Fibroblast of peridontal ligament (primary cell): ENCODE measurements around the gene PROSER2.
"Not testable (repeated sequence)": the region's sequence is repeated elsewhere in the genome, so short reads cannot be mapped to it uniquely, and the experiment has no call there.

Source experiments
- DNase-seq: peaks from one replicate; pipeline ENCODE4 v3.0.0-alpha.2; 2010; ENCODE audit errors: extremely low read depth

Gene PROSER2

DNA sequence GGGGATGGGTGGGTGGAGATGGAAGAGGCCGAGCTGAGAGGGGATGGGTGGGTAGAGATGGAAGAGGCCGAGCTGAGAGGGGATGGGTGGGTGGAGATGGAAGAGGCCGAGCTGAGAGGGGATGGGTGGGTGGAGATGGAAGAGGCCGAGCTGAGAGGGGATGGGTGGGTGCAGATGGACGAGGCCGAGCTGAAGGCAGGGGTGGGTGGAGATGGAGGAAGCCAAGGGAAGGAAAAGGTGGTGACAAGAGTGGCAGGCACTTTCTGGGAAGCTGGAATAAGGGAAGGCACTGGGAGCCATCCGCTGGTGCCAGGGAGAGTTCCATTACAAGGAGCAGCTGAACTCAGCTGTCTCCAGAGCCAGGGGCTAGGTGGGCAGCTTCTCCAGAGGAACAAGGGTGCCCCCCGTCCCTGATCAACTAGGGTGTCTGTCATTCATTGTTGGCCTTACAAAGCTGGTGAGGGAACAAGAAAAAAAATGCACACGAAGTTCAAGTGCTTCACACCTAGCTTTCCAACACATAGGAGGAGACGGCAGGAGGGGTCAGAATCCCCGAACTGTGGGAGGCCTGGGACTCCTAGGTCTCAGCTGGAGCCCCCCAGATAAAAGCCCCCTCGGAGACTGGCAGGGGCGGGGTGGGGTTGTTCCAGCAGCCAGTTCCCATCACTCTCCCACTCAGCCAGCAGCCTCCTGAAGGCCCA is 62.4 kb downstream of the PROSER2 start:
- no peak for DNase-seq

DNA sequence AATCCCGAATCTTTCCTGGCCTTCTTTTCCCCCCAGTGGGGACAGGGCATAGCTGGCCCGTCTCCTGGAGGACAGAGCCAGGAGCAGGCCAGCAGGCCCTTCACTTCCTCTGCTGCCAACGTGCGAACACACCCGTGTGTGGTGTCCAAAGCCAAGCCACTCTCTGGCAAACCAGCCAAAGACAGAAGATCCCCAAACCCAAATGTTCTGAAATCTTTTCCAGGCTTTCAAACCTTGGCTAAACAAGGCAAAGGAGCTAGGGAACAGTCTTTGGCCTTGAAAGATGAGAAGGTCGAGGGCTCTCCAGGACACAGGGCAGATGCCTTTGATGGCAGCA is 63.0 kb downstream of the PROSER2 start:
- no peak for DNase-seq

DNA sequence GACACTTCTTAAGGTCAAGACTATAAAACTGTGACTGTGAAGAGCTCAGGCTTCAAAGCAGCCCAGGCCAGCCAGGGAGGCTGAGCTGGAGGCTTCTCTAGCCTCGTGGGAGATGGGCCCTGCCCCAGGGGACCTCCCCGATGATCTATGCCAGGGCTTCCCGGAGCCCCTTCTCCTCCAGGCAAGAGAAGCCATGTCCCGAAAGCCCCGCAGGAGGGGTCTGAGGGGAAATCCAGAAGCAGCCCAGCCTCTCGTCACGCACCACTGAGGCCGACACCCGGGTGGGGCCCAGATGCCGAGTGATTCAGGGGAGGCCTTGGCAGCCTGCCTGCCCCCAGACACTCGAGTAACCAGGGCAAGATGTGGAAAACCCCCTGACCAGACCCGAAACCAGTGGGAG is 63.7 kb downstream of the PROSER2 start:
- no peak for DNase-seq

DNA sequence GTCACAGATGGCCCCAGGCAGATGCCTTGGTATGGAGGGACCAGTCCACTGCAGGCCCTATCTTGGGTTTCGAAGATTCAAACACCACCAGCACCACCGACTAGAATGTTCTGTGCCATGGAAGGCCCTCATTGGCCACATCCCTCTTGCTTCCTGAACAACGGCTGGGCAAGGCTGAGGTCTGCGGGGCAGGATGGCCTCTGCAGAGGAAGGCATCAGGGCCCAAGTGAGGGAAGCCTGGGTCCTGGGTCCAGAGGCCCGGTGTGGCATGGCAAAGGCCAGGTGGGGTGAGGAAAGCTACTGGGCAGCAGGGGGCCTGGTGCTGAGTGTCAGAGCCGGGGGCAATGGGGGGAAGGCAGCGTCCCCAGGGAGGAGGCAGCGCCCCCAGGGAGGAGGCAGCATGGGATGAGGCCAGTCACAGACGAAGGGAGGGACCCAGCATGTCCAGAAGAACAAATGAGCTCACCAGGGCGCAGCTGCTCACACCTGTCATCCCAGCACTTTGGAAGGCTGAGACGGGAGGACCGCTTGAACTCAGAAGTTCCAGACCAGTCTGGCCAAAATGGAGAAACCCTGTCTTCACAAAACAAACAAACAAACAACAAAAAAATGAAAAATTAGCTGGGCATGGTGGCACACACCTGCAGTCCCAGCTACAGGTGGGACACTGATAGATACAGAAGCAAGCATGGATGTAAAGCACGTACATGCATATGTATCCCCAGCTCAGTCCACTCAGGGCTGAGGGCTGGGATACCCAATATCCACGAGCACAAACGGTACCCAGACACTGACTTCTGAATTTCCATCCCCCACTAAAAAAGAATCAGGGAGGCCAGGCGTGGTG is 64.4 kb downstream of the PROSER2 start:
- DNase-seq, result no peak

DNA sequence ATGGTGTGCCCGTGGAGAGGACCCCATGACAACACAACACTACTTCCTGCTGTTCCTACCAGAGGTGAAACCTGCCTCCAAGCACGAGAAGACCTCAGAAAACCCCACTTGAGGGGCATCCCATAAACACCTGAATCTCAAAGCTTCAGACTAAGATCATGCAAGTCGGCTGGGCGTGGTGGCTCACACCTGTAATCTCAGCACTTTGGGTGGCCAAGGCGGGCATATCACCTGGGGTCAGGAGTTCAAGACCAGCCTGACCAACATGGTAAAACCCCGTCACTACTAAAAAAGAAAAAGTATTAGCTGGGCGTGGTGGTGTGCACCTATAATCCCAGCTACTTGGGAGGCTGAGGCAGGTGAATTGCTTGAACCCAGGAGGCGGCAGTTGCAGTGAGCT is 66.1 kb downstream of the PROSER2 start:
- DNase-seq, result not testable (repeated sequence)

DNA sequence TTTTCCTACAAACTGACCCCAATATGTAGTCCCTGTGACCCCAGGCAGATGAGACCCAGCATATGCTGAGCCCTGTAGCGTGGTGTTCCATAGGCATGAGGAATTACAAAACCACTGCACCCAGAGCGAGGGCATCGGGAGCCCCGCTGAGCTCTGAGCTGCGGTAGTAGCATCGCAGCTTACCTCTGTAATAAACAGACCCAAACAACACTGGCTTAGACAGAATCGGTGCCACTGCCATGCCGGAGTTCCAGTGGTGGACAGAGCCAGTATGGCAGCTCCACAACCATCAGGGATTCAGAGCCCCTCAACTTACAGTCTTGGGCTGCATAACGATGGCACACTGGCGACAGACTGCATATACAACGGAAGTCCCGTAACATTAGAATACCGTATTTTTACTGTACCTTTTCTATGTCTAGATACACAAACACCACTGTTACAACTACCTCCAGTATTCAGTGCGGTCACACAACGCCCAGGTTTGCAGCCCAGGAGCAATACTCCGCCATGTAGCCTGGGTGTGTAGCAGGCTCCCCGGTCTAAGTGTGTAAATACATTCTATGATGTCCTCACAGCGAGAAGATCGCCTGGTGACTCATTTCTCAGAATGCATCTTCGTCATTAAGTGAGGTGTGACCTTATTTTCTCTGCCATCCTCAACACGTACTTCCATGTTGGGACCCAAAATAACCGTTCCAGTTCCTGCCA is 68.8 kb downstream of the PROSER2 start:
- DNase-seq, result no peak

DNA sequence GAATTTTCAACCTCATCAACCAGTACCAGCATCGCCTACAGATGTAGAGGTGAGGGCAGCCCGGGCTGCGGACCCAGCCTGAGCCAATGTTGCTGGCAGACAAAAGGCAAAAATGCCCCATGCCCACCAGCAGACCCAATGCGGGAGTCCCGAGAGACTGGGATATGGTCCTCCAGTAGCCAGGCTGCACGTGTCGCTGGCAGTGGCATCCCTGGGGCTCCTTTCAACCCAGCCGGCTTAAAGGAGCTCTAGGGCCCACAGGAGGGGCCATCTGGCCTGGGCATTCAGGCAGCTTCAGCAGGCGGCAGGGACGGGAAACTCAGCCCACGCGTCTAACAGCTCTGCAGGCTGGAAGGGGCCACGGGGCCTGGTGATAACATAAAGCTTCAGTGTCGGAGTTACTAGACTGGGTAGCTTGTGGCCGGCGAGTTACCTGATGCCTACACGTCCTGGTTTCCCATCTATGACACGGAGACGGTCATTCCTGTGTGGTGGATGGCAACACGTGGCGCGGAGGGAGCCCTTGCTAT is 70.7 kb downstream of the PROSER2 start:
- DNase-seq, result no peak

DNA sequence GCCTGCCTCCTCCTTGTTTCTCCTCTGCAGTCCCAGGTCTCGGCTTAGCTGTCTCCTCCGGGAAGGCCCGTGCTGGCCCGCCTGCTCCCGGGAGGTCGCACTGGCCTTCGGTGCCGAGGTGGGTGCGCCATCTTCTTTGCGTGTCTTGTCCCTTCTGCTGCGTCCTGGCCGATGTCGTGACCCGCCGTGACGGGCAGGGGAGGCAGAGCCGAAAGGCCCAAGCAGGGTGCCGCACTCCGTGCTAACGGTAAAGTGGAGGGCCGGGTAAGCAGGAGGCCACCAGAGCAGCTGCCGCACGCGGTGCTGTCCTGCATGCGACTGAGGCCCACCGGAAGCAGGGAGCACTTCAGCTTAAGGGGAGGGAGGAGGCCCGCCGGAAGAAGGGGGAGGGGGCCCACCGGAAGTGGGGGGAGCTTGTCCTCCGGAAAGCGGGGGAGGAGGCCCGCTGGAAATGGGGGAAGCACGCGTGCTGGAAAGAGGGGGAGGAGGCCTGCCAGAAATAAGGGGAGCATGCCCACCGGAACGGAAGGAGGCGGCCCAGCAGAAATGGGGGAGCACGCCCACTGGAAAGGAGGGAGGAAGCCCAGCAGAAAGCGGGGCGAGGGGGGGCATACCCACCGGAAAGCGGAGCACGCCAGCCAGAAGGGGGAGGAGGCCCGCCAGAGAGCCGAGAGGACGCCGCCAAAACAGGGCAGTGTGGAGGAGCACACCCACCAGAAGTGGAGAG is 71.4 kb downstream of the PROSER2 start:
- DNase-seq, result no peak

DNA sequence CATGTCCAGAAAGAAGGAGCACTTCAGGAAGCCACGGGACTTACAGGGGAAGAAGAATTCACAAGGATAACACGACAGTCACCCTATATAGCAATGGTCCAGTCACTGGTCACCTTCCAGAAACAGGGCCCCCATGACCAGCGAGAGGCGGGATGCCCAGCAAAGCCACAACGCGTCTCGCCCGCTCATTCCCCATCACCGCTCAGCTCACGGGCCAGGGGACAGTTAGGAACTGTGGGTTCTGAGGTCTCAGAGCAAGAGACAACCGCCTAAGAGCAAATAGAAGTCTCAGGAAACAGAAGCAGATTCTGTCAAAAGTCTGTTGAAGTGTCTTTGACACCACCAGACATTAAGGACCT is 71.9 kb downstream of the PROSER2 start:
- no peak for DNase-seq

DNA sequence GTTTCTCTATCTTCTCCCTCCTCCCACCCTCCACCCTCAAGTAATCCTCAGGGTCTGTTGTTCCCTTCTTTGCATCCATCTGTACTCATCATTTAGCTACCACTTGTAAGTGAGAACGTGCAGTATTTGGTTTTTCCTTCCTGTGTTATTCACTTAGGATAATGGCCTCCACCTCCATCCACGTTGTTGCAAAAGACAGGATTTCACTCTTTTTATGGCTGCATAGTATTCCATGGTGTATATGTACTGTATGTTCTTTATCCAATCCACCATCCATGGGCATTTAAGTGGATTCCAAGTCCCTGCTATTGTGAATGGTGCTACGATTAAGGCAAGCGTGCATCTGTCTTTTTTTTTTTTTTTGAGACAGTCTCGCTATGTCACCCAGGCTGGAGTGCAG is 72.4 kb downstream of the PROSER2 start:
- DNase-seq, result no peak

DNA sequence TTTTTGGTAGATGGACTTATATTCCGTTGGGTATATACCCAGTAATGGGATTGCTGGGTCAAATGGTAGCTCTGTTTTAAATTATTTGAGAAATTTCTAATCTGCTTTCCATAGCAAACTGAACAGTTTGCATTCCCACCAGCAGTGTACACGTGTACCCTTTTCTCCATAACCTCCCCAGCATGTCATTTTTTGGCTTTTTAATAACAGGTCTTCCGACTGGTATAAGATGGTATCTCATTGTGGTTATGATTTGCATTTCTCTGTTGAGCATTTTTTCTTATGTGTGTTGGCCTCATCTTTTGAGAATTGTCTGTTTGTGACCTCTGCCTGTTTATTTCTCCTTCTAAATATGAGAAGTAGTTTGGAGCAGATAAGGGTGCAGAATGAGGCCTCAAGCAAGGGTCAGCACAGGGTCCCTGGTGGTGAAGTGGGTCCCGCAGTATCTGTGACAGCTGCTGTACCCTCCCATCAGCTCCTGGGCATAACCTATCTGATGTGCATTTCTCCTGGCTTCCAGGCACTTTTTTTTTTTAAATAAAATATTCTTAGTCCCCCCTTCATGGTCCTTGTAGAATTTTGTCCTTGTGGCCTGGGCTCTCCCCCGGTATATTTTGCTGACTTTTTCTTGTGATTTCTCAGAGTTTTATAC is 73.5 kb downstream of the PROSER2 start:
- no peak for DNase-seq

DNA sequence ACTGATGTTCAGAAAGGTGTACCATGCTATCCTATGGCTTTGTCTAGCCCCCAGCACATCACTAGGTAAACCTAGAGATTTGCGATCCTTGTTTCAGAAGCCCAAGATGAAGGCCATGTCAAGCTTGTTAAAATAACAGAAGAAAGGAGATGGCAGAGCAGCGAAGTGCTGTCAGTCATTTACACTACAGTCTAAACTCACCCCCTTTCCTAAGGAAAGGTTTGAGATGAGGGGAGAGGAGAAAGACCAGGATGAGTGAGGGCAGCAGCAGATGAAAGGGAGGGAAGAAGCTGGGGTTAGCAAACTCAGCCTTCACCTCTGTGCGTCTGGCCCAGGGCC is 74.8 kb downstream of the PROSER2 start:
- no peak for DNase-seq

DNA sequence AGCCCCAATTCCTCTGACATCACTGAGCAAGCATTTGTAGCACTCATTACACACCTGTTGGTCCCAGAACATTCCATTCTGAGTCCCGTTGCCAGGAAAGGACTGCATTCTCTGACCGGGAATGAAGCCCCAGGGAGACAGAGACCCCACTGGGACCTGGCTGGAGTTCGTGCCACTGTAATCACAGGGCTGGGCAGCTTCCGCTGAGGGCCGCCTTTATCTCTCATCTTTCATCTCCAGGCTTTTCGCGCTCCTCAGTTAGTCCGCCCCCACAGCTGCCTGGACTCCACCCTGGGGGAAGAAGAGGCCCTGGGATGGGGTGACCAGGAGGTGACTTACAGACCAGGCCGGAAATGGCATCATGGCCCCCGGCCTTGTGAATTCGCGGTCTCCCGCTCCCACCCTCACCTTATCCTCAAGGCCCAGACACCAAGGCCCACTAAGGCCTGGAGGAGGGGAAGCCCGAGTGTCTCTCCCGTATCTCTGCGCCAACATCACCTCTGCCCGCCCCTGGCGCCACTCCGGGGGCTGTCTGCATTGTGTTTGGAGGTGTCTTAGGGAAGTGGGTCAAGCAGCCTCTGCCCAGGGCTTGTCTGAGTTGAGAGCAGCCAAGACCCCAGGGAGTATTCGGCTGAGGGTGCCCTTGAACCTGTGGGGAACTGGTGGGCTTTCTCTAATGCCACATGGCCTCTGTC is 75.4 kb downstream of the PROSER2 start:
- no peak for DNase-seq

DNA sequence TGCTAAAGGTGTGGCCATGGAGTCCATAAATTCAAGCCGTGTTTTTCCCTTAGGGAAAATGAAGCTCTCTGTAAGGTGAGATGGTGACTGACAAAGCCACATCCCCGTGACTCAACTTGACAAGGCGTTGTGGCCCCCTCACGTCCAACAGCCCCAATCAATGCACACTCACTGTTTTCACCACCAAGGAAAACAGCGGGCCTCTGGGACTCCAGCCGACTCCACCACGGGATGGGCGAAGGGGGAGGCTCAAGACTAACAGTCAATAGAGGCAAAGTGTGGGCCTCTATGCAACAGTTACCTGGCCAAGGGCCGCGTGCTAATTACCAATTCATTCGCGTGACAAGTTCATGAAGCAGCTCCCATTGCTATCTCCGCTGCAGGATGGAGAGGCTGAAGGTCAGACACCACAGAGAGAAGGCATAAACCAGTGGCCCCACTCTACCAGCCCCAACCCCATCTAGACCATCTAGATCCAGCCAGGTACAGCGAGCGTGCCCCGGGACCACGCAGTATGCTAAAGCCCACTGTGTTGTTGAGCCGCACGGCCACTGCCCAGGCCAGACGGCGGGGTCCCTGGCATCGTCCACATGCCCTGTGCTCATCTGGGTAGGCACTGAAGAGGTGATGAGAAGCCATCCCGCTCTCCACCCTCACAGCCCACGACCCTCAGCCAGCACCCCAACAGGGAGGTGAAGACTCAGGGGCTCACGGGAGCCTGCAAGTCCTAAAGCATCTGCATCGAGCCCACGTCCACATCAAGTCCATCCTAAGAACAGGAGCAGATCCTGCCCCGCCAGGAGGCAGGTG is 76.1 kb downstream of the PROSER2 start:
- no peak for DNase-seq

DNA sequence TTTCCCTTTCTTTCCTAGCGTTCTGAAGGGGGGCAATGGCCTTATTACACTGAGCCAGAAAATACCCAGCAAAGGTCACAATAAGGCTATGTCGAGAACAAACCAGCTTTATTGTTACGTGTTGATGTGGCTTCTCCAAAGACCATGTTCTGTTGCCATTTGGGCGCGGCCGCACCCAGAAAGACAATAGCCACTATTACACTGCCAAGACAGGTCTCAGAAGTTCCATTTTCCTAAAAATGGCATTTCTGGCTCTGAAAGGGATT is 77.8 kb downstream of the PROSER2 start:
- DNase-seq, result no peak

DNA sequence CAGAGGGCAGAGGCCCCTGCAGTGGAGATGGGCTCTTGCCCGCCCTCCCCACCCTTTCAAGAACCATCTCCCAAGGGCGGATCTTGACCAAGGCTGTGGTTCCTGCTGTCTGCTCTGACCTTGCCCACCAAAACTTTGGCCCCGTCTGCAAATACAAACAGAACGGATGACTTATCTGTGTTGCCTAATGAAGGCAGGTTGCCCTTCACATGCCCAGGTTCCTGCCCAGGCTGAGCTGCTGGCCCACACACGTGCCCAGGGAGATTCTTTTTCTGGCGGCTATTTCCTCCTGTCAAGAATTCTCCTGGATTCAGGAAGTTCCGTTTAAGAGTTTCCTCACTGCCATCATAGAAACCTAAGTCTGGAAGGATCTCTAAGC is 78.3 kb downstream of the PROSER2 start:
- no peak for DNase-seq

DNA sequence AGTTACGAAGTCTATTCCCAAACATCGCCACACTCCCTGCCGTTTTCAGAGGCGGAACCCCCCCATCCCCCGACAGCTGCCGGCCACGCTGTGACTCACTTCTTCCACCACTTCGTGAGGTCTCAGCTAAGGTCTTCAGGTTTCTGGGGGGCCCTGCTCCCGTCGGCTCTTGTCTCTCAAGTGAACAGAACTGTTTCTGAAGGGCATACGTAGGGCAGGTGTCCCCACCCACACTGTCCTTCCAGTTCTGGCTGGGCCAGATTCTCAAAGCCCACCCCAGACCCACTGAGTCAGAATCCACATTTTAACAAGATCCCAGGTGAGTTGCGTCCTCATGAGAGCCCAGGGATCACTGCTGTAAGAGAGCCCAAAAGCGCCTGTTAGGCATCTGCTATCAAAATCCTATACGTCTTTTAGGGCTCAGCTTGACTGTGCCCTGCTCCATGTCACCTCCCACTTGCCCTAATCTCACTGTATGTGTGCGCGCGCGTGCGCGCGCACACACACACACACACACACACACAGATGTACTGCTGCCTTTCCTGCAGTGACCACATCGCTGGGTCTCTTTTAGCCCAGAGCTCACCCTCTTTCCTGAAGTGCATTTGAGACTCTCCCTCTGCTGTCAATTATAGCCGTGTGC is 78.8 kb downstream of the PROSER2 start:
- no peak for DNase-seq

DNA sequence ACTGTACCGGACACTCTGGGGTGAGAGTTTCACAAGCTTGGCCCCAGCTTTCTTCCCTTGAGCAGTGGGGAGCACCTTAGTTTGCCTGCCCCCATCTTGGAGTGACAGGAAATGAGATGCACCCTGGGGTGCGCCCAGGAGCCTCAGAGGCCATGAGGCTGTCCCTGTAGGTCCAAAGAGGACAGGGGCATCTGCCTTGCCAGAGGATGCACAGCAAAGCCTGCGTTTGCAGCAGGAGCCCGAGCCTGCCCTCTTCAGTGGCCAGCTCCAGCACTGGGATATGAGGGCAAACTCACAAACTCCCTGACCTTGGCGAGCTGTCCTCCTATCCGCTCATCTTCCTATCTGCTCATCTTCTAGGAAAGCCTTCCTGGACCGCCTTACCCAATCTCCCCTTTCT is 79.5 kb downstream of the PROSER2 start:
- no peak for DNase-seq

DNA sequence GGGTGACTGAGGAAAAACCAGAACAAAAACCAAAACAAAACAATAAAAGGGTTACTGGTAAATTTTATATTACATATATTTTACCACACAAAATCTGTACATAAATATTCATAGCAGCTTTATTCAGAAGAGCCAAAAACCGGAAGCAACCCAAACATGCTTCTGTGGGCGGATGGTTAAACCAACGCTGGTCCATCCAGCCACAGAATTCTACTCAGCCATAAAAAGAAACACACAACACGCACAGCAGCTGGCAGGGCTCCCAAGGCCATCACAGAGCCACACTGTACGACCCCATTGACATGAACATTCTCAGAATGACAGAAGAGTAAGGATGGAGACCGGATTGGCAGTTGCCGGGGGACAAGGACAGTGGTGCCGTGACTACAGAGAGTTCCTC is 83.6 kb downstream of the PROSER2 start:
- DNase-seq, result no peak

DNA sequence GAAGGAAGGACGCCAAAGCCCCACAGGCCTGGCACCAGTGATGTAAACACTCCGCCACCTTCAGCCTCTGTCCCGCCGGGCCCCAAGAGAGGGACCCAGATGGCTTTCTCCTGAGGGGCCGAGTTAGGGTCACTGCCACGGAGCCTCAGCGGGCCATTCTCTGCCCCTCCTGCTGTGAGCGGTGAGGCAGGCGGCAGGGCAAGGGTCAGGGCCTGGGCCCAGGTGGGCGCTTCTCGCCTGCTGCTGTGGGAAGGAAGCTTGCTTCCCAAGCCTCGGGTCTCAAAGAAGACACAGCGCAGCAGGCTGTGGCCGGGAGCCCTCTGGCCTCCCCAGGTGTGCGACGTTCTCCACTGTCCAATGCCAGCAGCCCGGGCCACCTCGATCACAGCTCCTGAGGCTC is 84.8 kb downstream of the PROSER2 start:
- no peak for DNase-seq
